Suprapubic skin (tissue), 4 donors: ENCODE data around the gene GOSR1. TPM values are rescaled to one million over a fixed set of nuclear protein-coding genes. Genes with fewer than 3 reads are reported as not detected.
A peak's percentile ranks its signal among the peaks of the same experiment; 100 is the strongest.
"Not testable (repeated sequence)": the region's sequence is repeated elsewhere in the genome, so short reads cannot be mapped to it uniquely, and the experiment has no call there.

Source experiments
- DNase-seq, 2 donors: peaks; one replicate each; pipeline ENCODE4 v3.0.0-alpha.2; 2019; ENCODE audit warnings: low spot score in 2 of 2
- H3K27ac ChIP-seq: fragments of 200-600 bp; sonication (generic); one replicate; pipeline ENCODE4 v1.5.1; 2019
- H3K27me3 ChIP-seq: fragments of 200-600 bp; sonication (generic); one replicate; pipeline ENCODE4 v1.5.1; 2019
- H3K36me3 ChIP-seq: fragments of 200-600 bp; sonication (generic); one replicate; pipeline ENCODE4 v1.5.1; 2019
- H3K4me1 ChIP-seq: fragments of 200-600 bp; sonication (generic); one replicate; pipeline ENCODE4 v1.5.1; 2019
- H3K4me3 ChIP-seq: fragments of 200-600 bp; sonication (generic); one replicate; pipeline ENCODE4 v1.5.1; 2019; ENCODE audit warnings: mild to moderate bottlenecking
- H3K9me3 ChIP-seq: fragments of 200-600 bp; sonication (generic); one replicate; pipeline ENCODE4 v1.5.1; 2019
- EP300 ChIP-seq: sonication (generic); formaldehyde crosslinking; IDR thresholded peaks from one replicate; pipeline ENCODE4 v1.6.1; 2017; ENCODE audit warnings: antibody characterized with exemption
- POLR2A ChIP-seq, 2 donors: fragments of 450-650 bp; IDR thresholded peaks; one replicate each; pipeline ENCODE4 v1.6.1; 2017; ENCODE audit warnings: antibody characterized with exemption in 2 of 2, mild to moderate bottlenecking in 2 of 2, moderate library complexity in 2 of 2
- POLR2AphosphoS5 ChIP-seq, 3 donors: sonication (generic); formaldehyde crosslinking; IDR thresholded peaks; one replicate each; pipeline ENCODE4 v1.6.1; 2017; ENCODE audit warnings: antibody characterized with exemption in 3 of 3
- WGBS: methylation state at CpG from one replicate; pipeline ENCODE4 v1.1.5; 2018; 5-methylcytosine and 5-hydroxymethylcytosine counted together
- total RNA-seq, 4 donors: library from RNA; depleted of rRNA; stranded (reverse); fragments of >200 nt; gene quantifications; one replicate each; pipeline ENCODE4 v1.1.0, GENCODE V29; 2016
- TF ChIP-seq, protein P1 (sequence below), 2 donors: fragments of 200-600 bp in 1 of 2; fragments of 450-650 bp in 1 of 2; sonication (generic) in 1 of 2; IDR thresholded peaks; one replicate each; pipeline ENCODE4 v1.5.1; 2016 to 2019; ENCODE audit warnings: antibody characterized with exemption in 2 of 2, mild to moderate bottlenecking in 1 of 2, moderate library complexity in 1 of 2

Gene GOSR1
- total RNA-seq, 4 donors from 2014 or later: 24.0 to 54.2 (median 47.6) TPM

DNA sequence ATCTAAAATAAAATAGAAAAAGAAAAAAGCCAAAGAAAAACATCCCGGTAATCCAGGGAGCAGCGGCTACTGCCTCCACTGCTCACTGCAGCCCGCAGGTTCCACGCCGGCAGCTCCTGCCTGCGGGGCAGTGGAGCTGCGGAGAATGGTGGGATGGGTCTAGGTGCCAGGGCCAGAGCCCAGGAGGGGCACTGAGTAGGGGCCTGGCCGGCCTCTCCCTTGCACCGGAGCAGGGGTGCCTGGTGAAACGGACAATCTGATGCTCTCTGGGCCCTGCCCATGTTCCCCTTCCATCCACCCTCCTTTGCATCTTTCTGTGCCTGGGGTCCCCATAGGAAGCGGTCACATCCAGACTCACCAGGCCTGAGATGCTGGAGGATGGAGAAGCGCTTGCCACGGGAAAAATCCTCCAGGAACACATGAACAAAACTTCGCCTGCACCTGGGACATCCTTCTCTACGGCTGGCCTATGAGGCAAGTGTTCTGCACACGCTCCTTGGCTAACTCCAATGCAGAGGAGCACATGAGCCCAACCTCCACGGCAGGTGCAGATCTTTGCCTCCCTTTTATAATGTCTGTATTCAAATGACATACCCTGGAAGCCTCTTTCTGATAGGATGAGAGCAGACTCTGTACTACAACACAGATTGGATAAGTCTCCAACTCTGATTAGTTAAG is 98.6 kb downstream of the GOSR1 start:
- peak; percentile 5 to 61 for DNase-seq
- not testable (repeated sequence) for H3K27me3 ChIP-seq, H3K36me3 ChIP-seq, H3K9me3 ChIP-seq, H3K4me3 ChIP-seq, H3K4me1 ChIP-seq, H3K27ac ChIP-seq
- WGBS: 94% methylated on average over 14 of the region's 17 CpGs

DNA sequence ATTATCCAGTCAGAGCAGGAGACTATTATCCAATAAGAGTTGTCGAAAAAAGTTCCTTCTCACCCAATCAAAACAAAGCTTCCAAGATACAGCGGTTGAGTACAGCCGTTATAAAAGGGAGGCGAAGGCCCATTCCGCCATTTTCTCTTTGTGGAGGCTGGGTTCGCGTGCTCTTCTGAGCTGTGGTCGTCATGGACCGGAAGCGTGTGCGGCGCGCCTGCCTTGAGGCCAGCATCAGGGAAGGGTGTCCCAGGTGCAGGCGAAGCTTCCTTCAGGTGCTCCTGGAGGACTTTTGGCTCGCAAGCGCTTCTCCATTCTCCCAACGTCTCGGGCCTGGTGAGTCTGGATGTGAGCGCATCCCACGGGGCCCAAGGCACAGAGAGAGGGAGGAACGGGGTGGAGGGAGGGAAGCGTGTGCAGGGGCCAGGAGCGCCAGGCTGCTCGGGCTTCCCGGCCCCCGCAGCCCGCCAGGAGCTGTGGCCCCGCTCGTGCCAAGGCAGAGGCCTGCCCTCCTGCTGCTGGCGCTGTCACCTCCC is 99.2 kb downstream of the GOSR1 start:
- peak; percentile 26 to 31 for DNase-seq

More for the DNA sequence above, 99.2 kb downstream of the GOSR1 start:
- Histone ChIP-seq H3K4me1 (no peaks in the 10 kb centered on the region), H3K27me3 (peaks cover 3% of the 10 kb centered on the region), H3K36me3 (no peaks in the 10 kb centered on the region), H3K27ac (no peak overlapping the region), H3K4me3 (no peak overlapping the region), H3K9me3 (no peaks in the 10 kb centered on the region)
- WGBS: 79% methylated on average over 30 of the region's 30 CpGs
- TF ChIP-seq, protein P1, sequence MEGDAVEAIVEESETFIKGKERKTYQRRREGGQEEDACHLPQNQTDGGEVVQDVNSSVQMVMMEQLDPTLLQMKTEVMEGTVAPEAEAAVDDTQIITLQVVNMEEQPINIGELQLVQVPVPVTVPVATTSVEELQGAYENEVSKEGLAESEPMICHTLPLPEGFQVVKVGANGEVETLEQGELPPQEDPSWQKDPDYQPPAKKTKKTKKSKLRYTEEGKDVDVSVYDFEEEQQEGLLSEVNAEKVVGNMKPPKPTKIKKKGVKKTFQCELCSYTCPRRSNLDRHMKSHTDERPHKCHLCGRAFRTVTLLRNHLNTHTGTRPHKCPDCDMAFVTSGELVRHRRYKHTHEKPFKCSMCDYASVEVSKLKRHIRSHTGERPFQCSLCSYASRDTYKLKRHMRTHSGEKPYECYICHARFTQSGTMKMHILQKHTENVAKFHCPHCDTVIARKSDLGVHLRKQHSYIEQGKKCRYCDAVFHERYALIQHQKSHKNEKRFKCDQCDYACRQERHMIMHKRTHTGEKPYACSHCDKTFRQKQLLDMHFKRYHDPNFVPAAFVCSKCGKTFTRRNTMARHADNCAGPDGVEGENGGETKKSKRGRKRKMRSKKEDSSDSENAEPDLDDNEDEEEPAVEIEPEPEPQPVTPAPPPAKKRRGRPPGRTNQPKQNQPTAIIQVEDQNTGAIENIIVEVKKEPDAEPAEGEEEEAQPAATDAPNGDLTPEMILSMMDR (IDR thresholded peaks at IDR 0.05): no peak
- TF ChIP-seq EP300 (no peak), POLR2AphosphoS5 (IDR thresholded peaks at IDR 0.05) (no peak), POLR2A (IDR thresholded peaks at IDR 0.05) (no peak)

Other genes starting within 250 kb of the GOSR1 start
- 1 to 10 TPM in 1 of 4 donors, under 1 TPM in 3; 0.42 to 1.6 (median 0.69) TPM for gene SLC6A4, start 241.7 kb upstream of the GOSR1 start, total RNA-seq
- gene BLMH, start 185.5 kb upstream of the GOSR1 start, total RNA-seq: 100 to 1,000 TPM; 140 to 188 (median 176) TPM
- gene TMIGD1, start 143.4 kb upstream of the GOSR1 start, total RNA-seq: under 1 TPM in 1 of 4 donors, not detected in 3; 0.45 TPM
- 10 to 100 TPM; 38.9 to 60.5 (median 49.4) TPM for gene CPD, start 98.5 kb upstream of the GOSR1 start, total RNA-seq